Measurements from ENCODE around the gene SART3. TPM values are rescaled to one million over a fixed set of nuclear protein-coding genes. Genes with fewer than 3 reads are reported as not detected.

SART3 gene
- total RNA-seq, 1 donor from 2014 or later: 44.8 TPM

- peak overlapping the region; percentile 42 for H3K27ac ChIP-seq
- no peak for TF ChIP-seq CTCF (IDR thresholded peaks at IDR 0.05)
- no peaks in the 10 kb centered on the region for H3K9me3 ChIP-seq
- ATAC-seq (peak; percentile 22), DNase-seq (no peak)
- no peaks in the 10 kb centered on the region for H3K27me3 ChIP-seq
- peaks cover 9% of the 10 kb centered on the region for H3K4me1 ChIP-seq
- intact Hi-C loops (cut with DNase I): no loop called here
- H3K4me3 ChIP-seq: no peak overlapping the region
- H3K36me3 ChIP-seq: no peaks in the 10 kb centered on the region
These were observed 19.6 kb upstream of the SART3 start for GRCh38 chr12:108580531-108580930.

- no peak for ATAC-seq
- TF ChIP-seq CTCF (IDR thresholded peaks at IDR 0.05): no peak
- intact Hi-C loops (cut with DNase I): no loop called here
These were observed 17.8 kb upstream of the SART3 start for GRCh38 chr12:108578813-108579212.

DNA sequence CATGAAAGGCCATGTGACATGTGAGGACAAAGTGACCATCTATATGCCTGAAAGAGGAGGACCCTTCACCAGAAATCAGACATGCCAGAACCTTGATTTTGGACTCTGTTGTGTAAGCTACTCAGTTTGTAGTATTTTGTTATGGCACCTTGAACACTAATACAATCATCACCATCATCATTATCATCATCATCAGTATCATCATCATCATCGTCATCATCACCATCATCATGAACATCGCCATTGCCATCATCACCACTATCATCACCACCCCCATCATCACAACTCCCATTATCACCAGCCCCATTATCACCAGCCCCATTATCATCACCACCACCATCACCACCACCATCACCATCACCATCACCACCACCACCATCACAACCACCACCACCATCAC, 17.3 kb upstream of the SART3 start:
- H3K9me3 ChIP-seq: no peaks in the 10 kb centered on the region
- H3K27ac ChIP-seq: no peak overlapping the region
- TF ChIP-seq CTCF (IDR thresholded peaks at IDR 0.05): no peak
- ATAC-seq (no peak), DNase-seq (no peak)
- no peaks in the 10 kb centered on the region for H3K27me3 ChIP-seq
- no peak overlapping the region for H3K4me3 ChIP-seq
- no peaks in the 10 kb centered on the region for H3K36me3 ChIP-seq
- intact Hi-C loops (cut with DNase I): no loop called here
- H3K4me1 ChIP-seq: peaks cover 9% of the 10 kb centered on the region

More at GRCh38 chr12:108578813-108579212, 17.8 kb upstream of the SART3 start:
- DNase-seq: no peak
- Histone ChIP-seq H3K27ac (no peak overlapping the region), H3K36me3 (no peaks in the 10 kb centered on the region), H3K4me1 (peaks cover 9% of the 10 kb centered on the region), H3K9me3 (no peaks in the 10 kb centered on the region), H3K27me3 (no peaks in the 10 kb centered on the region), H3K4me3 (no peak overlapping the region)

- H3K36me3 ChIP-seq: no peaks in the 10 kb centered on the region
- ATAC-seq (no peak), DNase-seq (no peak)
- peaks cover 9% of the 10 kb centered on the region for H3K4me1 ChIP-seq
- no peaks in the 10 kb centered on the region for H3K9me3 ChIP-seq
- TF ChIP-seq CTCF (IDR thresholded peaks at IDR 0.05): no peak
- H3K4me3 ChIP-seq: no peak overlapping the region
- H3K27ac ChIP-seq: no peak overlapping the region
- intact Hi-C loops (cut with DNase I): no loop called here
- H3K27me3 ChIP-seq: no peaks in the 10 kb centered on the region
These were observed 16.5 kb upstream of the SART3 start for GRCh38 chr12:108577458-108577857.

DNA sequence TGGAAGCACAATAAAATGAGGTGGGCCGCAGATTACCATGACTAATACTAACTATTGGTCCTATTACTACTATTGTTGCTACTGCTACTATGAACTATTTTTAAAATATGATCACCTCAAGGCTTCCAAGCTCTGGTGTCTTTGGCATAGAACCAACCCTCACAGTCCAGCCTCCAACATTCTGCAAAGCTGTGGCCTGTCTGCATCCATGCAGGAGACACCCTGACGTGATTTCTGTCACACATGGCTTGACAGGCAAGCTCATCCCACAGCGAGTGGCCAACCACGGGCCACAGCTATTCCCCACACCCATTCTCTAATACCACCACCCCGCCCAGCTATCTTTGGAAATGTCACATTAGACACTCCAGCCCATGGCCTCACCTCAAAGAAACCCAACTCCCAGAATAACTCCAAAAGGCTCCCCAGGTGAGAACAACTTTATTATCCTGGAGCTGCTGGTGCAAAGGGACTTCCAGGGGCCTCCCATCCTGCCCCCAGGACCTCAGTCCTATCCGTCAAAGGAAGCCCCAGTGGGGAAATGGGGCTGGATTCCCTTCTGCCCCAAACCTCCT, 15.8 kb upstream of the SART3 start:
- intact Hi-C loops (cut with DNase I): no loop called here
- DNase-seq: no peak
- TF ChIP-seq CTCF (IDR thresholded peaks at IDR 0.05): no peak
- no peak for ATAC-seq
- peaks cover 9% of the 10 kb centered on the region for H3K4me1 ChIP-seq
- H3K27ac ChIP-seq: peak overlapping the region; percentile 11
- no peaks in the 10 kb centered on the region for H3K36me3 ChIP-seq
- H3K4me3 ChIP-seq: no peak overlapping the region
- no peaks in the 10 kb centered on the region for H3K27me3 ChIP-seq
- no peaks in the 10 kb centered on the region for H3K9me3 ChIP-seq

All from upper lobe of right lung (tissue), 1 donor.